Loucy (cell line): ENCODE data around the gene MCIDAS.

Source experiments
- CTCF ChIP-seq: fragments of 200-600 bp; sonication (generic); conservative IDR thresholded peaks from 2 replicates; pipeline ENCODE4 v1.5.1; 2014; ENCODE audit warnings: mild to moderate bottlenecking, antibody characterized with exemption, low read length
- EZH2phosphoT487 ChIP-seq: fragments of 200-600 bp; IDR thresholded peaks from 2 replicates; pipeline ENCODE4 v1.6.1; 2018; ENCODE audit warnings: antibody characterized with exemption, mild to moderate bottlenecking, moderate library complexity, borderline replicate concordance

- TF ChIP-seq CTCF (no peak), EZH2phosphoT487 (no peak)
Measured at GRCh38 chr5:55172937-55173686, 54.0 kb downstream of the MCIDAS start, which contains the start of gene CDC20B.
